Upper lobe of left lung (tissue), 6 donors: ENCODE results near the gene OR6J1. TPM values are rescaled to one million over a fixed set of nuclear protein-coding genes. Genes with fewer than 3 reads are reported as not detected.

Source experiments
- total RNA-seq, 6 donors: library from RNA; depleted of rRNA in 4 of 6; stranded (reverse); fragments of >200 nt in 4 of 6; gene quantifications; one replicate each; pipeline versions ENCODE4 v1.1.0 to v1.2.1, GENCODE V29; 2016 to 2021
- donor health status: DM: no; HTN: no; CAD: no; lungs with moderate emphysema.
- donor health status: DM: no; HTN: yes; CAD: no; lungs with severe emphysema.

Gene OR6J1
- total RNA-seq, 6 donors from 2014 or later: 0.30 TPM; not detected in 5

Other genes with a start within 250 kb of the OR6J1 start
- 100 to 1,000 TPM in 4 of 6 donors, 10 to 100 TPM in 1, 1 to 10 TPM in 1; 8.4 to 188 (median 134) TPM for gene DAD1, start 55.1 kb downstream of the OR6J1 start, total RNA-seq
- 10 to 100 TPM; 20.1 to 31.3 (median 26.1) TPM for gene ABHD4, start 46.1 kb downstream of the OR6J1 start, total RNA-seq
- 100 to 1,000 TPM in 1 of 6 donors, 10 to 100 TPM in 5; 54.9 to 137 (median 79.2) TPM for gene OXA1L, start 122.3 kb upstream of the OR6J1 start, total RNA-seq
- gene SLC7A7, start 171.1 kb upstream of the OR6J1 start, total RNA-seq: 100 to 1,000 TPM in 2 of 6 donors, 10 to 100 TPM in 4; 55.0 to 120 (median 99.1) TPM
- gene MRPL52, start 185.5 kb upstream of the OR6J1 start, total RNA-seq: 10 to 100 TPM in 5 of 6 donors, 1 to 10 TPM in 1; 9.4 to 88.2 (median 34.1) TPM
- gene MMP14, start 192.2 kb upstream of the OR6J1 start, total RNA-seq: 100 to 1,000 TPM in 3 of 6 donors, 10 to 100 TPM in 3; 53.4 to 157 (median 104) TPM
- gene LRP10, start 227.4 kb upstream of the OR6J1 start, total RNA-seq: 100 to 1,000 TPM in 5 of 6 donors, 10 to 100 TPM in 1; 90.2 to 169 (median 149) TPM
- gene REM2, start 238.9 kb upstream of the OR6J1 start, total RNA-seq: 1 to 10 TPM; 1.0 to 6.3 (median 1.2) TPM